GM21576 (cell line): ENCODE measurements around the gene ATP2B2.

Experiments
- ATAC-seq: cut with Tn5 transposase; IDR thresholded peaks from one replicate; pipeline ENCODE4 v1.9.1; 2021; ENCODE audit warnings: mild to moderate bottlenecking, moderate library complexity; ENCODE audit not compliant: unreplicated experiment

Gene ATP2B2

DNA sequence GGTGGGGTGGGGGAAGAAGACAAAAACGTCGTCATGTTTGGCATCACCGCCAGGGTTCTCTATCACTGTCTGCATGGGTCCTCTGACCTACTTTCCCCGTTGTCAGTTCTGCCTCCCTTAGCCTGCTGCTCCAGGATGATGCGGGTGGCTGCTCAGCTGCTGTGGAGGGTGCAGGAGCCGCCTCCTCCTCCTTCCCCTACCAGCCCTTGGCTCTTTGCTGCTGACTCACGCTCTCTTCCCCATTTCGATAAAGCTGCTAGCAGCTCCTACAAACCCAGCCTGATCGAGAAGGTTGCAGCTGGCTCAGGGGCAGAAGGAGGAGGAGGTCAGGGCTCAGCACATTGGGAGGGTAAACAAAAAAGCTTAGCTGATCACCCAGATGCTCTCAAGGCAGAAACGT, 135.0 kb downstream of the ATP2B2 start:
- ATAC-seq: no peak

GRCh38 chr3:10368512-10368911, 136.9 kb downstream of the ATP2B2 start:
- no peak for ATAC-seq

GRCh38 chr3:10367506-10367905, 137.9 kb downstream of the ATP2B2 start:
- no peak for ATAC-seq

DNA sequence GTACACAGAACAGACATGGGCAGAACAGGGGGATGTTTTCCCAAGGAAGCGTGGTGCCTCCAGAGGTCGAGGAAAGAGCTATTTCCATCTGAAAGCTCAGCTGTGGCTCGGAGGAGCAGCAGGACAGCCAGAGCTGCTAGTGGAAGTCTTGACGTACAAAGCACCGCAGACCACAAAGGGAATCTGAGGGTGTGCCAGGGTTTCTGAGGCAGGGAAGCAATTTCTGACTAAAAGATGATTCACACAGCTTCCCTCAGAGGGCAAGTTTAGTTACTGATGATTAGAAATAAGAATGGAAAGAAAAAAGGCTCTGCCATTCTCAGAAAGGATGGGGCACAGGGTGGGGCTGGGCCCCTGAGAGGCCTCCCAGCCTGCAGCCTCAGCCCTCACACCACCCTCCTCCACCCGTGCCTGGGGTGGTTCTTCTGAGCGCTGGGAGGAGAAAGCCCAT, 138.7 kb downstream of the ATP2B2 start:
- no peak for ATAC-seq

DNA sequence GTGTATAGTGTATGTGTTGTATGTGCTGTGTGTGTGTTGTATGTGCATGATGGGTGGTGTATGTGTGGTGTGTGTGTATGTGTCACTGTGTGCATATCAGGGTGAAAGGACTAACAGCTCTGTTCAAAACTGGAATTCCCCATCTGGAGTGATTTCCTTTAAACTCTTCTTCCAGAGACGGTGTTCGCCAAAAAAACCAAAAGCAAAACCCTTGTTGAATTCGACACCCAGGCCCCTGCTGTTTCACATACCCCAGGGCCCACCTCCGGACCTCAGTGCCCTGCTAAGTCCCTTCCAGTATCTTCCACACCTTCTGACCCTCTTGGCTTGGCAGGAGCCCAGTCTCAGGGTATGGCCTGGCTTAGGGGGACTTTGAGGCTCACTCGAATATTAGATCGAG, 139.6 kb downstream of the ATP2B2 start:
- ATAC-seq: no peak

DNA sequence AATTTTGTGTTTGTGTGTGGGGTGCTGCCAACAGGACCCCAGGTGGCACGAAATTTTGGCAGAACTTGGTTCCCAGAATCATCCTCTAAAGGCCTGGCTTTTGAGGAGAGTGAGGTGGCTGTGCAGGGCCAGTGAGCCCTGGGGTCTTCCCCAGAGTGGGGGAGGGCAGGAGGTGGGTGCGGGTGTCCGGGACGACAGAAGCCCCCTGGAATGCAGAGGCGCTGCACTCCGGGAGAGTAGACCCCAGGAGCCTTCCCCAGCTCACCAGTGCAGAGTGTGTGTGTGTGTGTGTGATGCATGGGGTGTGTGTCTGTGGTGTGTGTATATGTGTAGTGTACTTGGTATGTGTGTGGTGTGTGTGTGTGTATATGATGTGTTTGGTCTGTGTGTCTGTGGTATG, 140.1 kb downstream of the ATP2B2 start:
- no peak for ATAC-seq

GRCh38 chr3:10364806-10365205, 140.6 kb downstream of the ATP2B2 start:
- no peak for ATAC-seq

DNA sequence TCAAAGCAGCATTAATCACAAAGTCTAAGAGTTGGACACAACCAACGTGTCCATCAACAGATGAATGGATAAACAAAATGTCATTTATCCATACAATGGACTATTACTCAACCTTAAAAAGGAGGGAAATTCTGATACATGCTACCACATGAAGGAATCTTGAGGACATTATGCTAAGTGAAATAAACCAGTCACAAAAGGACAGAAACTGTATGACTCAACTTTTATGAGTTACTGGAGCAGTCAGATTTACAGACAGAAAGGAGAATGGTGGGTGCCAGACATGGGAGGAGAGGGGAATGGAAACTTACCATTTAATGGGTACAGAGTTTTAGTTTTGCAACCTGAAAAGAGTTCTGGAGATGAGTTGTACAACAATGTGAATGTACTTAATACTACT, 141.5 kb downstream of the ATP2B2 start:
- no peak for ATAC-seq

DNA sequence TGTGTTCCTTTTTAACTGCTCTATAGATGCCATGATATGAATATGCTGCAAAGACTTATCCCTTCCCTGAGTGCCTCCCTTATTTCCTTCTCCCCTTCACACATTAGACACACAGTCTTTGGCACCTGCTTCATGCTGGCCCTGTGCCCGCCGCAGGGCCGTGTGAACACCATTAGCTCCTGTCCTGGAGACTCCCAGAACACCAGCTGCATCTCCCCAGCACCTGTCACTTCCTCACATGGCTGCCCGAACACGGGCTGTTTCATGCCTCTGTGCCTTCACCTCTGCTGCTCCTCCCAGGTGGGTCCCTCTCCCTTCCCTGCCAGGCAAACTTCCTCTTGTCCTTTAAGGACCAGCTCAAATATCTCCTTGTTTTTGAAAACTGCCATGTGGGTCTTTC, 144.0 kb downstream of the ATP2B2 start:
- no peak for ATAC-seq

- ATAC-seq: no peak
Measured at GRCh38 chr3:10360478-10360877, 144.9 kb downstream of the ATP2B2 start.

GRCh38 chr3:10359761-10360161, 145.6 kb downstream of the ATP2B2 start:
- ATAC-seq: no peak

GRCh38 chr3:10358309-10358980, 146.9 kb downstream of the ATP2B2 start:
- no peak for ATAC-seq

- peak; percentile 58 for ATAC-seq
Measured at GRCh38 chr3:10357592-10358308, 147.6 kb downstream of the ATP2B2 start.

GRCh38 chr3:10357095-10357494, 148.3 kb downstream of the ATP2B2 start:
- no peak for ATAC-seq

DNA sequence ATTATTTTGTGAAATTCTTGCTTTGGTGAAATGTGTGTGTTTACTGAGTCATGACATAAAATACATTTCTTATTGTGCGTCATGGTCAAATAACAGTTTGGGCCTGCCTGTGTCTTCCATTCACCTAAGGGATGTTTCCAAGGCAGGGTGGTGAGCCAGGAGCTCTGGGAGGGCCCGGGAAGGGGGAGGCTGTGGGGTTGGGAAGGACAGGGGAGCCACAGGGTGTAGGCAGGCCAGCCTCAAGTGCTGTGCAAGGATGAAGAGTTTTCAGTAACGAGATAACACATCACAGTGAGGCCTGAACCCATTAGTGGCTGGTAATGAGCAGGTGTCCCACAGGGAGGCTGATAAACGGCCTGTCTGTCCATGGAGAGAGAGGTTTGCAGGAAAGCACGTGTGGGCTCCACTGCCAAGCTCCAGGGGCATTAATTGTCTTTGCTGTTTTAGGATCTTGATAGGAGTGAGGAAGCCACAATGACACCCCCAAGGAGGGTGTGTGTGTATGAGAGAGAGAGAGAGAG, 148.9 kb downstream of the ATP2B2 start:
- ATAC-seq: no peak

DNA sequence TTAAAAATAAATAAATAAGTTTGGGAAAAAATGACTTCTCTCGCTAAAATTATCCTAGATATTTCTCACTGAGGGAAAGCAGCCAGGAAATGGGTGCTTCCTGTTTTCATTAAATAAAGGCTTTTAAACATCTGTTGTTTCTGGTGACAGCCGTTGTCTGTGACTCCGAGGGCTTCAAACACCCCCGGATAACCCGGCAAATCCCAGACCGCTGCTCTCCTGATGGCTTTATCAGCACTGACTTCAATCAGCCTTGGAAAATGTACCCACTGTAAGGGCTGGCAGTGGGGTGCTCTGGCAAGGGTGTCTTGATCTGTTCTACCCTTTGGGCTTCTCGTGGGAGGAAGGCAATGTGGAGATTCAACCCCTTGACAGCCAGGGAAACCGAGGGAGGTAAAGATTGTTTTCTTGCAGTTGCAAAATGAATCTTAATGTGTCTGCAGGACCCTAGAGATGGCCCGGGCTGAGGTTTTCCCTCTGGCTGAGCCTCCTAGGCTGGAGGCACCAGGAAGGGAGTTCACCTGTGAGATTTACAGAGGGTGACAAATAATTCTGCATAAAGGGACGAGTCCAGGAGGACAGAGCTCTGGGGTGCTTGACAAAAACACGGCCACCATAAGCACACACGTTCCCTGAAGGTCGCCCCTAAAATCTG, 150.9 kb downstream of the ATP2B2 start:
- ATAC-seq: no peak

DNA sequence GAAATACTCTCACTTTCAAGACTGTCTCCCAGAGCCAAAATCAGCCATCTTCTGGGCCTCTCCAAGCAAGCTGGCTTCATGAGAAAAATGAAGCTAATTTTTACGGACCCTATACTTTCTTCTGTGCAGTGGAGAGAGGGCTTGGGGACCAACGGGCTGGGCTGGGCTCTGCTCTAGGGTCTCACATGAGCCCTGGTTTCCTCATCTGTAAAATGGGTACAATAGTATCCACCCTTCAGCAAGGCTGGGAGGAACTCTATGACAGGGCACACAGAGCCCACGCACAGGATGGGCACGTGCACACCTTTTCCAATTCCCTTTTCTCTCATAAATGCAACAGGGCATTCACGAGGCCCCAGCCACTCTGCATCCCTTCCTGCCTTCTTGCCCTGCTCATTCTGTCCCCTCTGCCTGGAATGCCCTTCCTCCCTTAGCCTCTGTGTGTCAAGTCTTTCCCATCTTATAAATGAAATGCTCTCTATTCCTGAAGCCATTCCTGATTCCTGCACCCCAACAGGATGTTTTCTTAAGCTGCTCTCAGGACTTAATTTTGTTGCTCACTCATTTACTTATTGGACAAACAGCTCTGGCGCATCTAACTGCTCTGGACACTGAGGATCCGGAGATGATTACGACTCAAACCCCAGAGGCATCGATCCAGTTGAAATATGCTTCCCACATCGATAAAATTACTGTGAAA, 151.6 kb downstream of the ATP2B2 start:
- ATAC-seq: no peak

GRCh38 chr3:10353160-10353559, 152.2 kb downstream of the ATP2B2 start:
- ATAC-seq: no peak

- no peak for ATAC-seq
Measured at GRCh38 chr3:10352146-10352911, 153.1 kb downstream of the ATP2B2 start.

DNA sequence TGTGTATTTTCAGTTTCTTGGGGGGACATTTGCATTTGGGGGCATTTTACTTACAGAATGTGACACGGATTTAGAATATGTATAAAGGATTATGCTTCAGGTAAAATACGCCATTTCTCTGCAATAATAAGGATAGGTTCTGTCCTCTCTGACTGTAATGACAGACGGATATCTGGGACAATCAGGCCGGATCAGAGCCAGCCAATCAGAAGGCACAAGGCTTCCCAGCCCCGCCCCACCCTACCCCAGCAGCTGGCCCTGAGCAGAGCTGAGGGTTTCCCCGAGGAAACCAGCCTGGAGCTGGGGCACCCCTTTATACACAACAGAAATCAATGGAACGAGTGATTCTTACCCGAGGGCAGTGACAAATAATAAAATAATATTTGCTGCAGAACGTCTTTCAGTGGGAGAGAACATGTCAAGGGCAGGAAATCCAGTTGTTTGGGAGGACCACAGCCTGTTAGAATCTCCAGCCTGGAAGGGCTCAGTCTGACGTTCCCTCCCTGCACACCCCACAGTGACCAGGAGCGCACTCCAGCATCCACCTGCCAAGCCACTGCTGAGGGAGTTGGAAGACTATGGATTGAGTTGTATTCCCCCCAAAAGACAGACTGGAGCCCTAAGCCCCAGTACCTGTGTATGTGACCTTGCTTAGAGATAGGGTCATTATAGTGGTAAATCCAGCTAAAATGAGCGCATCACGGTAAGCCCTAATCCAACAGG, 154.2 kb downstream of the ATP2B2 start:
- ATAC-seq: no peak
